ENCODE measurements around the gene CCDC43. TPM values are rescaled to one million over a fixed set of nuclear protein-coding genes. Genes with fewer than 3 reads are reported as not detected.
"Not testable (repeated sequence)": the region's sequence is repeated elsewhere in the genome, so short reads cannot be mapped to it uniquely, and the experiment has no call there.

CCDC43 gene
- 30.5 TPM for polyA plus RNA-seq (2013, experiment 1 of 4)
- 31.2 TPM for polyA plus RNA-seq (2013, experiment 2 of 4)
- polyA plus RNA-seq (2013, experiment 3 of 4), result 22.7 TPM
- 25.5 TPM for polyA plus RNA-seq (2013, experiment 4 of 4)

GRCh38 chr17:44689477-44690217 lies at the start of gene CCDC43:
CCDC43 (minus strand) TSS chr17:44689776; CDS start chr17:44689753, 23 bp downstream.
- H3K27ac ChIP-seq (ENCODE audit: insufficient read depth, low read depth, low read length, poor library complexity, severe bottlenecking), result peak within 1 kb of the TSS; percentile 65
- 1% methylated on average over 51 of the region's 51 CpGs for WGBS, 2 experiments
- no peaks in the 10 kb centered on the region for H3K27me3 ChIP-seq (ENCODE audit: control insufficient read depth, insufficient read depth, low read length, poor library complexity, severe bottlenecking)
- peak within 1 kb of the TSS; percentile 89 for H3K4me3 ChIP-seq (ENCODE audit: insufficient read depth, low read depth, low read length)
- no peaks in the 10 kb centered on the region for H3K36me3 ChIP-seq (ENCODE audit: control insufficient read depth, insufficient read depth, low read length)
- no peaks in the 10 kb centered on the region for H3K9me3 ChIP-seq (ENCODE audit: control insufficient read depth, low read length)
- H3K4me1 ChIP-seq (ENCODE audit: control insufficient read depth, insufficient read depth, low read length), result peaks cover 4% of the 10 kb centered on the region

GRCh38 chr17:44738214-44738906 lies 48.8 kb upstream of the CCDC43 start:
- H3K4me3 ChIP-seq (ENCODE audit: insufficient read depth, low read depth, low read length), result no peak overlapping the region
- no peaks in the 10 kb centered on the region for H3K4me1 ChIP-seq (ENCODE audit: control insufficient read depth, insufficient read depth, low read length)
- H3K36me3 ChIP-seq (ENCODE audit: control insufficient read depth, insufficient read depth, low read length), result peaks cover 12% of the 10 kb centered on the region
- 83 to 94% methylated on average over 3 of the region's 3 CpGs for whole genome bisulfite sequencing, 2 experiments
- no peaks in the 10 kb centered on the region for H3K27me3 ChIP-seq (ENCODE audit: control insufficient read depth, insufficient read depth, low read length, poor library complexity, severe bottlenecking)
- H3K27ac ChIP-seq (ENCODE audit: insufficient read depth, low read depth, low read length, poor library complexity, severe bottlenecking), result no peak overlapping the region
- H3K9me3 ChIP-seq (ENCODE audit: control insufficient read depth, low read length), result no peaks in the 10 kb centered on the region

- peaks cover 16% of the 10 kb centered on the region for H3K36me3 ChIP-seq (ENCODE audit: control insufficient read depth, insufficient read depth, low read length)
- 91 to 93% methylated on average over 12 of the region's 12 CpGs for WGBS, 2 experiments
These were observed 47.1 kb upstream of the CCDC43 start for GRCh38 chr17:44736551-44737240.

GRCh38 chr17:44734272-44734671 lies 44.7 kb upstream of the CCDC43 start:
- H3K36me3 ChIP-seq (ENCODE audit: control insufficient read depth, insufficient read depth, low read length), result peaks cover 22% of the 10 kb centered on the region
- no peak overlapping the region for H3K27ac ChIP-seq (ENCODE audit: insufficient read depth, low read depth, low read length, poor library complexity, severe bottlenecking)
- 92 to 93% methylated on average over 2 of the region's 2 CpGs for WGBS, 2 experiments

More at GRCh38 chr17:44736551-44737240, 47.1 kb upstream of the CCDC43 start:
- no peak overlapping the region for H3K27ac ChIP-seq (ENCODE audit: insufficient read depth, low read depth, low read length, poor library complexity, severe bottlenecking)
- no peak overlapping the region for H3K4me3 ChIP-seq (ENCODE audit: insufficient read depth, low read depth, low read length)
- H3K27me3 ChIP-seq (ENCODE audit: control insufficient read depth, insufficient read depth, low read length, poor library complexity, severe bottlenecking), result no peaks in the 10 kb centered on the region
- H3K4me1 ChIP-seq (ENCODE audit: control insufficient read depth, insufficient read depth, low read length), result no peaks in the 10 kb centered on the region
- no peaks in the 10 kb centered on the region for H3K9me3 ChIP-seq (ENCODE audit: control insufficient read depth, low read length)

GRCh38 chr17:44733753-44734152 lies 44.2 kb upstream of the CCDC43 start:
- 72 to 80% methylated on average over 5 of the region's 5 CpGs for WGBS, 2 experiments
- Histone ChIP-seq H3K27ac (ENCODE audit: insufficient read depth, low read depth, low read length, poor library complexity, severe bottlenecking) (no peak overlapping the region), H3K9me3 (ENCODE audit: control insufficient read depth, low read length) (no peaks in the 10 kb centered on the region), H3K4me3 (ENCODE audit: insufficient read depth, low read depth, low read length) (no peak overlapping the region), H3K4me1 (ENCODE audit: control insufficient read depth, insufficient read depth, low read length) (no peaks in the 10 kb centered on the region), H3K36me3 (ENCODE audit: control insufficient read depth, insufficient read depth, low read length) (peaks cover 21% of the 10 kb centered on the region), H3K27me3 (ENCODE audit: control insufficient read depth, insufficient read depth, low read length, poor library complexity, severe bottlenecking) (no peaks in the 10 kb centered on the region)

More at GRCh38 chr17:44734272-44734671, 44.7 kb upstream of the CCDC43 start:
- Histone ChIP-seq H3K9me3 (ENCODE audit: control insufficient read depth, low read length) (no peaks in the 10 kb centered on the region), H3K27me3 (ENCODE audit: control insufficient read depth, insufficient read depth, low read length, poor library complexity, severe bottlenecking) (no peaks in the 10 kb centered on the region), H3K4me1 (ENCODE audit: control insufficient read depth, insufficient read depth, low read length) (no peaks in the 10 kb centered on the region), H3K4me3 (ENCODE audit: insufficient read depth, low read depth, low read length) (no peak overlapping the region)

GRCh38 chr17:44726121-44726520 lies 36.5 kb upstream of the CCDC43 start:
- H3K4me3 ChIP-seq (ENCODE audit: insufficient read depth, low read depth, low read length); H3K27ac ChIP-seq (ENCODE audit: insufficient read depth, low read depth, low read length, poor library complexity, severe bottlenecking); H3K27me3 ChIP-seq (ENCODE audit: control insufficient read depth, insufficient read depth, low read length, poor library complexity, severe bottlenecking); H3K9me3 ChIP-seq (ENCODE audit: control insufficient read depth, low read length); H3K4me1 ChIP-seq (ENCODE audit: control insufficient read depth, insufficient read depth, low read length): not testable (repeated sequence)
- WGBS, 2 experiments, result 98 to 100% methylated on average over 4 of the region's 6 CpGs
- peaks cover 14% of the 10 kb centered on the region for H3K36me3 ChIP-seq (ENCODE audit: control insufficient read depth, insufficient read depth, low read length)

- Histone ChIP-seq H3K27ac (ENCODE audit: insufficient read depth, low read depth, low read length, poor library complexity, severe bottlenecking) (no peak overlapping the region), H3K4me1 (ENCODE audit: control insufficient read depth, insufficient read depth, low read length) (no peaks in the 10 kb centered on the region), H3K27me3 (ENCODE audit: control insufficient read depth, insufficient read depth, low read length, poor library complexity, severe bottlenecking) (no peaks in the 10 kb centered on the region), H3K9me3 (ENCODE audit: control insufficient read depth, low read length) (no peaks in the 10 kb centered on the region), H3K4me3 (ENCODE audit: insufficient read depth, low read depth, low read length) (no peak overlapping the region), H3K36me3 (ENCODE audit: control insufficient read depth, insufficient read depth, low read length) (peaks cover 23% of the 10 kb centered on the region)
- WGBS, 2 experiments, result 94 to 95% methylated on average over 5 of the region's 5 CpGs
These were observed 32.7 kb upstream of the CCDC43 start for GRCh38 chr17:44722254-44722653.

- Histone ChIP-seq H3K9me3 (ENCODE audit: control insufficient read depth, low read length) (no peaks in the 10 kb centered on the region), H3K4me1 (ENCODE audit: control insufficient read depth, insufficient read depth, low read length) (no peaks in the 10 kb centered on the region), H3K4me3 (ENCODE audit: insufficient read depth, low read depth, low read length) (no peak overlapping the region), H3K27me3 (ENCODE audit: control insufficient read depth, insufficient read depth, low read length, poor library complexity, severe bottlenecking) (no peaks in the 10 kb centered on the region), H3K36me3 (ENCODE audit: control insufficient read depth, insufficient read depth, low read length) (peaks cover 23% of the 10 kb centered on the region), H3K27ac (ENCODE audit: insufficient read depth, low read depth, low read length, poor library complexity, severe bottlenecking) (no peak overlapping the region)
- 94 to 98% methylated on average over 1 of the region's 1 CpG for WGBS, 2 experiments
These were observed 29.9 kb upstream of the CCDC43 start for GRCh38 chr17:44719444-44719843.

- Histone ChIP-seq H3K4me3 (ENCODE audit: insufficient read depth, low read depth, low read length) (peak within 1 kb of the TSS; percentile 92), H3K4me1 (ENCODE audit: control insufficient read depth, insufficient read depth, low read length) (no peaks in the 10 kb centered on the region), H3K9me3 (ENCODE audit: control insufficient read depth, low read length) (no peaks in the 10 kb centered on the region), H3K27ac (ENCODE audit: insufficient read depth, low read depth, low read length, poor library complexity, severe bottlenecking) (peak within 1 kb of the TSS; percentile 77), H3K36me3 (ENCODE audit: control insufficient read depth, insufficient read depth, low read length) (no peaks in the 10 kb centered on the region), H3K27me3 (ENCODE audit: control insufficient read depth, insufficient read depth, low read length, poor library complexity, severe bottlenecking) (peaks cover 4% of the 10 kb centered on the region)
- 1% methylated on average over 52 of the region's 52 CpGs for WGBS, 2 experiments
These were observed 19.1 kb upstream of the CCDC43 start, which contains the start of gene DBF4B for GRCh38 chr17:44708401-44709263. DBF4B (plus strand) TSS chr17:44708665; CDS start chr17:44708821, 156 bp downstream.
